ENCODE measurements around the gene FNDC5.
"Not testable (repeated sequence)": the region's sequence is repeated elsewhere in the genome, so short reads cannot be mapped to it uniquely, and the experiment has no call there.

The FNDC5 gene

DNA sequence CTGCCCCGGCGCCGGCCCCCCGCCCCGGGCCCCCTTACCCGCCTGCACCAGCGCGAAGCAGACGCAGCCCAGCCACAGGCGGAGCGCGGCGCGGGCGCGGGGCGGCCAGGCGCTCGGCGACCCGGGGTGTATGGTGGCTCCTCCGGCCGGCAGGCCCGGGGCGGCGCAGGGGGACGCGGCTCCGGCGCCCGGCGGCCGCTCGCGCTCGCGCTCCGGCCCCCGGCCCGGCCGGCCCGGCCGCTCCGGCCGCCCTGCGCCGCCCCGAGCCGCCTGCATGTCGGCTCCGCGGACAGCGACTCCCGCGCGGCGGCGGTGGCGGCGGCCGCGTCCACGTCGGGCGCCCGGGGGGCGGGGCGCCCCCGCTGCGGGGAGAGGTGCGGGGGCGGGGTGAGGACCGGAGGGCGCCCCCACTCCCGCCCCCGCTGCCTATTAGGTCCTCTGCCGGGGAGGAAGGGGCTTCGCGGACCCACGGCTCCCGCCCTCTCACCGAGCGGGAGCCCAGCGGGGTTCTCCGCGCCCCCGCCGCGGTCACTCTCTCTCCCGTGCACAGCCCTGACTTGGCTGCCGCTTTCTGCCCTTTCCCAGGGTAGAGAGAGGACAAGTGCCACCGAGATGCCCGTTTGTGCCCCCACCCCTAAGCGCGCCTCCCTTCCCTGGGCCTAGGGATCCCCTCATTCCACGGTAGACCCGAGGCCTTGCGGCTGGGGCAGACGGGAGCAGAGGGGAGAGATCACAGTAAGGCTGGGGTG, at the start of gene FNDC5:
FNDC5 (minus strand) TSS at position 298 of the 749 bp plus-strand sequence.
- no peak for DNase-seq

DNA sequence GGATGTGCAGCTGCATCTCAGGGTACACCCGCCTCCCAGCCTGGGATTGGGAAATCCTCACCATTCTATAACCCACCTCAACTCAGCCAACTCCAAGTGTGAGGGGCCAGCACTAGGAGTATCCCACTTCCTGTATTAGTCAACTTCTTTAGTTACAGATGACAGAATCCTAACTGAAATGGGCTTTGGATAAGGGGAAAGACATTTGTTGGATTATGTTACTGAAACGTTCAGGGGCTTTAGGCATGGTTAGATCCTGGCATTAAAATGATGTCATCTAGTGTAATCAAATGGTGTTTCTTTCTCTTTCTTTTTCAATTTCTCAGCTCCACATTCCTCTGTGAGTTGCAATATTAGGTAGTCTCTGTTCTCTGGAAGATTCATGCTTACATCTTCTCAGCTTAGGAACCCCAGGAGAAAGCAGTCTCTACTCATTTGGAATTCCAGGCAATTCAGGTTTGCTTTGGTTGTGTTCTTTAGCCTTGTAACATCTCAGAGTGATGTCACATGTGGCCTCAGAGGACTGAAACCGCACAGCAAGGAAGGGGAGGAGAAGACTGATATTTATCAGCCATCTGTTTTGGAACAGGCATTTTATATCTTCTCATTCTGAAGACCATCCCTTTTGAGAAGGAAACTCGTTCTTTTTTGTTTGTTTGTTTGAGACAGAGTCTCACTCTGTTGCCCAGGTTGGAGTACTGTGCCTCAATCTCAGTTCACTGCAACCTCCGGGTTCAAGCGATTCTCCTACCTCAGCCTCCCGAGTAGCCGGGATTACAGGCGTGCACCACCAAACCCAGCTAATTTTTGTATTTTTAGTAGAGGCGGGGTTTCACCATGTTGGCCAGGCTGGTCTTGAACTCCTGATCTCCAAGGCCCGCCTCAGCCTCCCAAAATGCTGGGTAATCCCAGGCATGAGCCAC, 49.4 kb upstream of the FNDC5 start:
- DNase-seq, result no peak

DNA sequence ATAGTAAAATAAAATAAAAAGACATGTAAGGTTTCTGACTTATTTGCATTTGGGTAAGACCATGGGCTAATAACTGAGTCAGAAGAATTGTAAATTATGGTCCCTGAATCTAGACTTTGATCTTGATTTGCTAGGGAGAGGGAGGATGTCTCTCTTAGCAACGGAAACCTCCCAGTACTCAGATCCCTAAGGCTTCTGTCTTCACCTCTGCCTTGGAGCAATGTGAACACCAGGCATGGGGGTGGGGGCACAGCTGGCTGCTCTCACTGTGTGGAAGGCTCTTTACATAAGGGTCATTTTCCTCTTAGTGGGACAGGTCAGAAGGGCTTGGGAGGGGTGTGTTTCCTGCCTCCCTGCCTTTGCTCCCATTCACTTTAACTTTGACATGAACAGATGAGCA, 47.5 kb upstream of the FNDC5 start:
- no peak for DNase-seq

DNA sequence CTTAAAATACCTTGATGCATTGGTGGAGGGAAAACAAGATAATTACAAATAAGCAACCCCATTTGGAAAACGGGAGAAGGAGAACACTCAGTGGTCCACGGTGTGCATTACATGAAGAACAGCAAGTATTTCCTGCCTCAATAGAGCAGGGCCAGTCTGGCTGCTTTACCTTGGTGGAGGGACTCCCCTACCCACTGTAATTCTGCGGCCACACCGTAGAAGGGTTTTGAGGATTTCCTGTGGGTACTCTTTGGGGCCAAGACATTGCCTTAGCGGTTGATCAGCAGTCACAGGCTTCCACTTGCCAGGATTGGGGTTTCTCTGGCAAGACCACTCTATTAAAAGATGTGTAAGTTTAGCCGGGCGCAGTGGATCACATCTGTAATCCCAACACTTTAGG, 46.8 kb upstream of the FNDC5 start:
- no peak for DNase-seq

DNA sequence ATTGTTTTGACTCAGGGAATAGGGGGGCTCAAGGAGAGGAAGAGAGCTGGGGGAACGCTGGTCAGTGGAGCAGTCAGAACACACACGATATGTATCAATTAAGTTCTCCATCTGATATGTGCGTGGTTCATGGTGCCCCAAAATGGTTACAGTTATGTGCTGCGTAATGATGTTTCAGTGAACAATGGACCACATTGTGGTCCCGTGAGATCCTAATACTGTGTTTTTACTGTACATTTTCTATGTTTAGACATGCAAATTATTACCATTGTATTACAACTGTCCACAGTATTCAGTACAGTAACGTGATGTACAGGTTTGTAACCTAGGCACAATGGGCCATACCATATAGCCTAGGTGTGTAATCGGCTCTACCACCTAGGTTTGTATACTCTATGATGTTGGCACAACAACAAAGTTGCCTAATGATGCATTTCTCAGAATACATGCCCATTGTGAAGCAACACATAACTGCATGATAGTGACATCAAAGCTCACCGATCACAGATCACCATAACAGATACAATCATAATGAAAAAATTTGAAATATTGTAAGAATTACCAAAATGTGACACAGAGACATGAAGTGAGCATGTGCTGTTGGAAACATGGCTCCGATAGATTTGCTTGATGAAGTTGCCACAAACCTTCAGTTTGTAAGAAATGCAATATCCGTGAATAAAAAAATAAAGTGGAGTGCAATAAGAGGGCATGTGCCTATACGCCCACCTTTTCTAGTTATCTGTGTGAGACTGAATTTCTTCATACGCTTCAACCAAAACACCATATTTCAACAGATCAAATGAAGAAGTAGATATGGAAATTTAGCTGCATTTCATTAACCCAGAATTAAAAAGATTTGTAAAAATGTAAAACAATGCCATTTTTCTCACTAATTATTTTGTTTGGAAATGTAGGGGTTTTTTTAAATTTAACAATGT, 45.3 kb upstream of the FNDC5 start:
- no peak for DNase-seq

DNA sequence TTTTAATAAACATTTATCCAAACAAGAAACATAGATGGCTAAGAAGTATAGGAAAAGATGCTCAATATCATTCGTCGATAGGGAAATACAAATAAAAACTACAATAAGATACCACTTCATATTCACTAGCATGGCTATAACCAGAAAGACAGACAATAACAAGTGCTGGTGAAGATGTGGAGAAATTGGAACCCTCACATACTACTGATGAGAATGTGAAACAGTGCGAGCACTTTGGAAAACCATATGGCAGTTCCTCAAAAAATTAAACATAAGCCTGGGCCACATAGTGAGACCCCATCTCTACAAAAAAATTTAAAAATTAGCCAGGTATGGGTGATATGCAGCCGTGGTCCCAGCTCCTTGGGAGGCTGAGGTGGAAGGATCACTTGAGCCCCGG, 39.6 kb upstream of the FNDC5 start:
- no peak for DNase-seq

DNA sequence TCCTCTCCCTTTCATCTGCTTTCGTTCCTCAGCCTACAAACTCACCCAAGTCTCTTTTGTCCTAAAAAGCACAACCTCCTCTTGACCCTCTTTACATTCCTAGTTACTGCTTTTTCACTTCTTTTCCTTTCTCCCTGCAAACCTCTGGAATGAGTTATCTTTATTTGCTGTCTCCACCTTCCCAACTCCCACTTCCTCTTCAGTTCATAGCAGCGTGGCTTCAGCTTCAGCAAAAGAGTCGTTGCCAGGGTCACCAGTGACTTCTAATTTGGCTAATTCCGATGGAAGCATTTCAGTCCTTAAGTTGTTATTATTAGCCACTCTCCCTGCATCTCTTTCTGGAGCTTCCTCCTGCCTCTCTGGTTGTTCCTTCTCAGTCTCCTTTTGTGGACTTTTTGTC, 36.7 kb upstream of the FNDC5 start:
- no peak for DNase-seq

DNA sequence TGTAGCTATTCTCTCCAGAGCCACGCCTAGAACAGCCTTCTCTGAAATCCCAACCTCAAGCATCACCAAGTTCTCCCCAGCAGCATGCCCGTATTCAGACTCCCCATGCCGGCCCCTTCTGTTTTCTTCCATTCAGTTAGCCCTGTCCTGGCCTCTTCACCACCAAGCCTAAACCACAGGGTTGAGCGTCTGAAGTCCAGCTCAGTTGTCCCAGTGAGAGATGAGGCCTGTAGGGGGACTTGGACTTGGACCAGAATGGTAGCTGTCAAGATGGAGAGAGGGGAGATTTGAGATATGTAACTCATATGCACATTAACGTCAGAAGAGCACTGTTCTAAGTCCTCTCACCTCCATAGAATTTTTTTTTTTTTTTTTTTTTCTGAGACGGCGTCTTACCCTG, 35.9 kb upstream of the FNDC5 start:
- no peak for DNase-seq

DNA sequence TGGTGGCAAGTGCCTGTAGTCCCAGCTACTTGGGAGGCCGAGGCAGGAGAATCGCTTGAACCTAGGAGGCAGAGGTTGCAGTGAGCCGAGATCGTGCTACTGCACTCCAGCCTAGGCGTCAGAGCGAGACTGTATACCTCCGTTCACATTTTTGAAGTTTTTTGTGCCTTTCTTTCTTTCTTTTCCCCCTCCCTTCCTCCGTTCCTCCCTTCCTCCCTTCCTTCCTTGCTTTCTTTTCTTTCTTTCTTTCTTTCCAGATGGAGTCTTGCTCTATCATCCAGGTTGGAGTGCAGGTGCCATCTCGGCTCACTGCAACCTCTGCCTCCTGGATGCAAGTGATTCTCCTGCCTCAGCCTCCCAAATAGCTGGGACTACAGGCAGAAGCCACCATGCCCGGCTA, 34.9 kb upstream of the FNDC5 start:
- not testable (repeated sequence) for DNase-seq

DNA sequence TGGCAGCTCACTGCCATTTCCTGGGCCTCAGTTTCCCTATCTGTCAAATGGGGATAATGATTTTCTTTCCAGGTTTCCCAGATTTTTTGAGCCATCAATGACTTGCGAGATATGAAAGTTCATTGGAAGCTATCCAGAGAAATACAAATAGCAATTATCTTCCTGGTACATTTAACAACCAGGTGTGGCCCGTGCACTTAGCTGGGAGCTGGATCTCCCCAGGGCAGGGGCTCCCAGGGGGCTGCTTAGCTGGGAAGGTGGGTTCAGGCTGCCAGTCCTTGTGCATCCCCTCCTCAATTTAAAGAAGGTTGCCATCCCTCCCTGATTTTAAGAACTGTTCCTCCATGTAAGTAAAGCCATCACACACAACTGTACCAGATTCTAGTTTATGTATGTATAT, 34.1 kb upstream of the FNDC5 start:
- no peak for DNase-seq

DNA sequence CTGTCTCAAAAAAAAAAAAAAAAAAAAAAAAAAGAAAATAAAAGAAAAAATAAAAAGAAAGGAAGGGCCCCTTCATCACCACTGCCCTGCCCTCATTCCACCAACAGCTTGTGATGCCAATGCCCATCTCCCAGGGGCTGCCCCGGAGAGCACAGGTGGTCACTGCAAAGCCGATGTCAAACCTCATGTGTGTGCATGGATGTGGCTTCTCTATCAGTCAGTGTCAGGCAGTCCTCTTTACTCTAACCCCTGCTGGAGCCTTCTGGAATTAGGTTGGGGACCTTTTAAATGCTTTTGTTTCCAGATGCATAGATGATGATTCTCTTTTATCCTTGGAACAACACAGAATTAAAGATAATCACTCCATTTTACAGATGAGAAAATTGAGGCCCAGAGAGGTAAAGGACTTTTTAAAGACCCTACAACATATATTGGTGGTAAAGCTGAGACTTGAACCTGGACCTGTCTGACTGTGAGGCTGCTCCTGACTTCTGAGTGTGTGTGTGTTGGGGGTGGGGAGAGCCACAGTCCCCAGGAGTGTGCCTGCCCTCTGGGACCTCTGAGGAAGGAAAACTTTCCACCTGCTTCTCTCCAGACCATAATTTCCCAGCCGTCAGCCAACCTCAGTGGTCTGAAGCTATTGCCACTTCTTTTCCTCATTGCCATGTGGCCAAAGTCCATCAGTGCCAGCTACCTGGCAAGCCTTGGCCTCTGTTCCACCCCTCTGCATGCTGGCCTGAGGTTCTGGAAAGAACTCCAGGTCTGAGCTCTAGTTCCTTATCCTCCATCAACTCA, 33.5 kb upstream of the FNDC5 start:
- DNase-seq, result no peak

DNA sequence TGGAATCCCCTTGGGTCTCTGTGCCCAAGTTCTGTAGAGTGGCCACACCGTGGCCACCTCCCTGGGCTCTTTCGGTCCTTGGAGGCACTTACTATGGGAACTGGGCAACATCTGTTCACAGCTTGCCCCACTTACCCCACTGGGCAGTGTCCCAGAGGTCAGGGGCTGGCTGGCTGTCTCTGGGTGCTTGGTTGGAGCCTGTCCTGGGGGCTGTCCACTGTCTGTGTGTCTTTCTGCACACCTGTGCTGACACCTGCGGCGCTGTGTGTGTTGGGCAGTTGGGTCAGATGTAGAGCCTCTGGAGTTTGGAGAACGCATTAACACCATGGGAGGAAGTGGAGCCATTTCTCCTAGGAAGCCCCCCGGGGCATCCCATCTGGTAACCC, 31.8 kb upstream of the FNDC5 start:
- DNase-seq, result no peak

DNA sequence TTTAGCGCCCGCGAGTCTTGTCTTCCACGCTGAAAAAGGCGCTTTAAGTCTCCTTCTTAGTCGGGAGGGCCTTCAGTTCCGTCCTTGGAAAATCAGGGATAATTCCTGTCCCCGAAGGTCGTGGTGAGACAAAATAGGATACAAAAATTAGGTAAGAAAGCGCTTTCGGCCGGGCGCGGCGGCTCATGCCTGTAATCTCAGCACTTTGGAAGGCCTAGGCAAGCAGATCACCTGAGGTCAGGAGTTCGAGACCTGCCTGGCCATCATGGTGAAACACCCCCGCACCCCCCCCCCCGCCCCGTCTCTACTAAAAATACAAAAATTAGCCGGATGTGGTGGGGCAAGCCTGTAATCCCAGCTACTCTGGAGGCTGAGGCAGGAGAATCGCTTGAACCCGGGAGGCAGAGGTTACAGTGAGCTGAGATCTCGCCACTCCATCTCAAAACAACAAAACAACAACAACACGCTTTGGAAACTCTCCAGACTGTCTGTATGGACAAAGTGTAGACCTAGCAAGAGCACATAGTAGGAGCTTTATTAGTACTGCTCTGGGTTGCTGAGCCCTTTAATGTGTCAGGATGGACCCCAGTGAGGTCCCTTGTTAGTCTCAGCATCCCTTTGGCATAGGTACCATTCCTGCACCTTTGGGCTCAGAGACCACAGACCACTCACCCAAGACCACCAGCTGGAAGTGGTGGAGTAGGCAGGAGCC, 31.3 kb upstream of the FNDC5 start:
- no peak for DNase-seq

DNA sequence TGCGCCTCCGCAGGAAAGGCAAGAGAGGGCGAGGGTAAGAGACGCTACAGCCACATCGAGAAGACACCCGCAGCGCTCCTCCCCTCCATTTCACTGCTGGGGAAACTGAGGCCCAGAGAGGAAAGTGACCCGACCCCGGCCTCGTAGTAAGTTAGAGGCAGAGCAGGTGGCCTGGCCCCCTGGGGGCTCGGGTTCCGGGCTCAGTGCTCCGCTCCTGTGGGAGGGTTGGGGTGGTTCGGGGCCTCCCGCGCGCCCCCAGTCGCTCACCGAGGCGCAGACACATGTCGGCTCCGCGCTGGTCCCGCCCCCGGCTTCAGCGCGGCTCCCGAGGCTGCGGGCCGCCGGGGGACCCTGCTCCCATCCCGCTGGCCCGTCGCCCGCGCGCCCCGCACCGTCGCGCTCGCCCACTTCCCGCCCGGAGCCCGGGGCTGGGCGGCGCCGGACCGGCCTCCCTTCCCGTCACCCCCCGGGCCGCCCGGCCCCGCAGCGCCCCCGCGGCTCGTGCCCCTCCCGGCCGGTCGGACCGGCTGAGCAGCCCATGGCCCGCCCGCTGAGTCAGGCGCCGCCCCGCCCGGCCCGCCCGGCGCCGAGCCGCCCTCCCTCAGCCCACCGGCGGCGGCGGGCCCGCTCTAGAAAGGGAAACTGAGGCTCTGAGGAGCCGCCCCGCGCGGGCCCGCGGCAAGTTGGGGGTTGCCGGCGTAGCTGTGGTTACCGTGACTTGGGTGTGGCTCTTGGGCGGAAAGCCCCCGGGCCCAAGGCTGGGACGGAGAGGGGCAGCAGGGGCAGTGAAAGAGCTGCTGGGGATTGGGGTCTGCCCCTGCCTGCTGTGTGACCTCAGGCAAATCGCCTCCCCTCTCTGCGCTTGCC, 30.5 kb upstream of the FNDC5 start, which contains the start of gene TMEM54:
TMEM54 (minus strand) TSS at position 434 of the 867 bp plus-strand sequence; CDS start at position 283, 151 bp downstream.
- DNase-seq, result no peak

DNA sequence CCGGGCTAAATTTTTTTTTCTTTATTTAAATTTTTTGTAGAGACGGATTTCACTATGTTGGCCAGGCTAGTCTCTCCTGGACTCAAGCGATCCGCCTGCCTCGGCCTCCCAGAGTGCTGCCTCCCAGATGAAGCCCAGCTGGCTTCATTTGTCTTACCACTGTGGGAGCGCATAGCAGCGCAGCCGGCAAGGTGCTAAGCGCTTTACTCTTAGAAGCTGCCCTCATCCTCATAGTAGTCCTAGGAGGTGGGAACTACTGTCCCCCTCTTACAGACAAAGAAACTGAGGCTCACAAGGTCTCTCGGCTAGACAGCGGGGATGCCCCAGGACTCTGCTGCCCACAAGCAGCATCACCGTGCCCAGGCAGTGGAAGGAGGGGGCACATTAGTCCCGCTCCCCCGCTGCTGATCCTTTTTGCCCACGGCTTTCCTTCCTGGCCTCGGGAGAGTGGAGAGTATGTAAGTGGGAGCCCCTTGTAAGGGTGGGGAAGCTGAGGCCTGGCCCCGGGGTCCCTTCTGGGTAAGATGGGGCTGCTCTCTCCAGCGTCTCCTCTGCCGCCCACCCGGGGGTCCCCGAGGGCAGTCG, 29.8 kb upstream of the FNDC5 start:
- no peak for DNase-seq

DNA sequence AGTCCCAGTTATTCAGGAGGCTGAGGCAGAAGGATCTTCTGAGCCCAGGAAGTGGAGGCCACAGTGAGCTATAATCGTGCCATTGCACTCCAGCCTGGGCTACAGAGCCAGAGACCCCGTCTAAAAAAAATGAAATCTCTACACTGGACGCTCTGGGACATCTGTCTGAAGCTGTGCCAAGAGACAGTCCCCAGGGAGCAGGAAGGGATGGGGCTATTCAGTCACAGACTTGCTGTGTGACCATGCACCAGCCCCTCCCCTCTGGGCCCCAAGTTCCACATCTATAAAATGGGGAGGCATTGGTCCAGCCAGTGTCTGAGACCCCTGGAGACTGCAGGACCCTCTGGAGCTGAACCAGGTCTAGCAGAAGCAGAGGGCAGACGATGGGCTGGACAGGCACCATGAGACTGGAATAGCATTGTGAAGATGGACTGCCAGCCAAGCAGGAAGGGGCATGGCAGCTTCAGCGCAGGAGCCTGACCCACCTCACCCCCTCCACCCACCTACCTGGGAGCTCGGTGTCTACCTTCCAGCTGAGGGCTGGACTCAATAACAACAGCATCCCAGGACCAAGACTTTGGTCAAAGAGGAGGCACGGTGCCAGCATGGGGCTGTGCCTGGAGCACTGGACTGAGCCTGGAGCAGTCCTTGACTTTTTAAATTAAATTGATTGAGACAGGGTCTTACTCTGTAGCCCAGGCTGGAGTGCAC, 29.0 kb upstream of the FNDC5 start:
- DNase-seq, result no peak

DNA sequence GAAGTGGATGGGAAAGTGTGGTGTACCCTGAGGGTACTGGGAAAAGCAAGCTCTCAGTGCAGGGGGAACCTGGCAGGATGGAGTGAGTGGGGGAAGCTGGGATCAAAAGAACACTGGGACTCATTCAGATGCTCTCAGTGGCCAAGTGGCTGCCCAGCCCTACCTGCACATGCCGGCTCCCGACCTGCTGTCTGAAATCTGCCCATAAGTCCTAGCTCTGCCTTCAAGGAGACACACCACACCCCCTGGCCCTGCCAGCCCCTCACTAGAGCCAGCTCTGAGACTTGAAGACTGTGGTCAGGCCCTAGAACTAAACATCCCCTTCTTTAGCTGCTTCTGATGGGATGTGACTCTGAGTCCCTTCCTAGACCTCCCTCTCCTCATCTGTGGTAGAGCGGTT, 28.2 kb upstream of the FNDC5 start:
- DNase-seq, result no peak

DNA sequence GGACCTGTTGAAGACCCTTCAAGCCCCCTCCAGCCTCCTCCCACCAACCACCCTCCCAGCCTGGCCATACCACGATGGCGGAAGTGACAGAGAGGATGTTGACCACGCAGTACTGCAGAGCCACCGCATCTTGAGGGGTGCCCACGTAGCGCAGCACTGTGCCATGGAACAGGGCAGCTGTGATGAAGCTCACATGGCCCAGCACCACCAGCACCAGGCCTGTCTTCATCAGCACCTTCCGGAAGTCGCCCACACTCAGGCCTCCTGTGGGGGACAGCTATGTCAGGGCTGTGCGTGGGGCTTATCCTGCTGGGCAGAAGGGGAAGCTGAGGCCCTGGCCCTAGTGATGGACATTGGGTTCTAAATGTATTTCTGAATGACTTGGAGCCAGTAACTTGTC, 27.3 kb upstream of the FNDC5 start:
- DNase-seq, result no peak

All from CD4-positive, alpha-beta T cell treated with Interleukin-21 for 1 hour (primary cell).